ENCODE data around the gene RREB1. TPM values are rescaled to one million over a fixed set of nuclear protein-coding genes. Genes with fewer than 3 reads are reported as not detected.

Gene RREB1
- total RNA-seq, 1 experiment from 2014 or later = 38.4 TPM

DNA sequence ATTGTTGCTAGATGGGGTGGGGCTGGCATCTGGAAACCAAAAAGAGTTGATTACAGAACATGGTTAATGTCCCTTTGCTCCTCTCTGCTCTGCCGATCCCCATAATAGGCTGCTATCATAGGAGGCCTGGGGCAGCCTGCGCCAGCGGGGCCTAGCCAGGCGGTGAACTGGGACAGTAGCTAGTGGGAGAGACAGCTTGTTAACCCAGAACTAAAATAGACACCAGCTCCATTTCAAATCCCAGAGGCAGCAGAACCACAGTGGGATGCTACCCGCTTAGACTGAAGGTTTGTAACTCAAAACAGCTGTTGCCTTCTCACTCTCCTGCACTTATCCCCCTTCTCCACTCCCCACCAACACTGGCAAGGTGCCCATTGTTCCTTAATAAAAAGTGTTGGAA lies 106.7 kb downstream of the RREB1 start:
- Mint-ChIP-seq H3K9me3 (ENCODE audit: low read depth, unreplicated experiment) (no peaks in the 10 kb centered on the region), H3K36me3 (ENCODE audit: insufficient read depth, unreplicated experiment) (peaks cover 31% of the 10 kb centered on the region), H3K27ac (ENCODE audit: unreplicated experiment) (no peak overlapping the region), H3K4me1 (ENCODE audit: low read depth, unreplicated experiment) (peaks cover 18% of the 10 kb centered on the region), H3K4me3 (ENCODE audit: low read depth, unreplicated experiment) (no peak overlapping the region), H3K27me3 (ENCODE audit: unreplicated experiment) (no peaks in the 10 kb centered on the region)
- CTCF ChIA-PET = interaction anchor here (0.6 to 0.9 kb wide), 2 partner anchors 61 to 491 kb away, joined by 3 to 4 read pairs; no protein-coding TSS in a partner anchor
- intact Hi-C loops (cut with micrococcal nuclease; ENCODE audit: unreplicated experiment) = no loop called here
- no peak for DNase-seq
- no TSS peak for BruUV-seq (replicated peaks)
- TF ChIP-seq, protein P1, sequence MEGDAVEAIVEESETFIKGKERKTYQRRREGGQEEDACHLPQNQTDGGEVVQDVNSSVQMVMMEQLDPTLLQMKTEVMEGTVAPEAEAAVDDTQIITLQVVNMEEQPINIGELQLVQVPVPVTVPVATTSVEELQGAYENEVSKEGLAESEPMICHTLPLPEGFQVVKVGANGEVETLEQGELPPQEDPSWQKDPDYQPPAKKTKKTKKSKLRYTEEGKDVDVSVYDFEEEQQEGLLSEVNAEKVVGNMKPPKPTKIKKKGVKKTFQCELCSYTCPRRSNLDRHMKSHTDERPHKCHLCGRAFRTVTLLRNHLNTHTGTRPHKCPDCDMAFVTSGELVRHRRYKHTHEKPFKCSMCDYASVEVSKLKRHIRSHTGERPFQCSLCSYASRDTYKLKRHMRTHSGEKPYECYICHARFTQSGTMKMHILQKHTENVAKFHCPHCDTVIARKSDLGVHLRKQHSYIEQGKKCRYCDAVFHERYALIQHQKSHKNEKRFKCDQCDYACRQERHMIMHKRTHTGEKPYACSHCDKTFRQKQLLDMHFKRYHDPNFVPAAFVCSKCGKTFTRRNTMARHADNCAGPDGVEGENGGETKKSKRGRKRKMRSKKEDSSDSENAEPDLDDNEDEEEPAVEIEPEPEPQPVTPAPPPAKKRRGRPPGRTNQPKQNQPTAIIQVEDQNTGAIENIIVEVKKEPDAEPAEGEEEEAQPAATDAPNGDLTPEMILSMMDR (IDR thresholded peaks at IDR 0.05; ENCODE audit: unreplicated experiment) = no peak

DNA sequence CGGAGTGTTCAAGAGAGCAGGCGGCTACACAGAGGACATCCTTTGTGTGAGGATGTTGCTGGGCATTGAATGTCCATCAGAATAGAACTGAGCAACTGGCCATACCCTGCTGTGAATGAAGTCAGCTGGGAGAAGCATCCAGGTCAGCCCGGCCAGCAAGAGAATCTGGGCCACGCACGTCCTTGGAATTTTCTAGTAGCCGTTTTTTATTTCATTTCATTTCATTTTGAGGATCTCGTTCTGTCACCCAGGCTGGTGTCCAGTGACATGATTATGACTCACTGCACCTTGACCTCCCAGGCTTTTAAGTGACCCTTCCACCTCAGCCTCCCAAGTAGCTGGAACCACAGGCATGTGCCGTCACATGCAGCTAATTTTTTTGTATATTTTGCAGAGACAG lies 107.4 kb downstream of the RREB1 start:
- H3K27ac Mint-ChIP-seq (ENCODE audit: unreplicated experiment) = no peak overlapping the region
- peaks cover 31% of the 10 kb centered on the region for H3K36me3 Mint-ChIP-seq (ENCODE audit: insufficient read depth, unreplicated experiment)
- H3K27me3 Mint-ChIP-seq (ENCODE audit: unreplicated experiment) = no peaks in the 10 kb centered on the region
- H3K9me3 Mint-ChIP-seq (ENCODE audit: low read depth, unreplicated experiment) = no peaks in the 10 kb centered on the region
- CTCF ChIA-PET = interaction anchor here (0.9 kb wide), 1 partner anchor 492 kb away, joined by 3 read pairs; no protein-coding TSS in a partner anchor
- no TSS peak for BruUV-seq (replicated peaks)
- no peak for DNase-seq
- H3K4me1 Mint-ChIP-seq (ENCODE audit: low read depth, unreplicated experiment) = peaks cover 18% of the 10 kb centered on the region
- TF ChIP-seq, protein P1 (IDR thresholded peaks at IDR 0.05; ENCODE audit: unreplicated experiment) = no peak
- no peak overlapping the region for H3K4me3 Mint-ChIP-seq (ENCODE audit: low read depth, unreplicated experiment)
- intact Hi-C loops (cut with micrococcal nuclease; ENCODE audit: unreplicated experiment) = no loop called here

DNA sequence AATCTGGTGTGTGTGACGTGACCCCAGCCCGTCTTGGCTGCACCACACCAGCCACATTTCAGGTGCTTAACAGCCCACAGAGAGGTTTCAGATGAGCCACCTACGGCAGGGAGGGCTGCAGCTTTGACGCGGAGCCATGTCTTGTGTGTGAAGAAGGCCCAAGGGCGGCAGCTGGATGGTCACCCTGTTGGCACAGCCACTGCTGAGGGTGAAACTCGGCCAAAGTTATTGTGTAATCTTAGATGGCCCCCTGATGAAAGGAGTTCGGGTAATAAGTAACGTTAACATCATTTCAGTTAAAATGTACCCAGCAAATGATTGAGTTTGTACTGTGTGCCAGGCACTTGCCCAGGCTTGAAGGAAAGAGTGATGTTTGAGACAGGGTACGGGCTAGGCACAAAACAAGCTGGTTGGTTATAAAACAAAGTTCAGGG lies 108.1 kb downstream of the RREB1 start:
- intact Hi-C loops (cut with micrococcal nuclease; ENCODE audit: unreplicated experiment) = no loop called here
- H3K27me3 Mint-ChIP-seq (ENCODE audit: unreplicated experiment) = no peaks in the 10 kb centered on the region
- TF ChIP-seq, protein P1 (IDR thresholded peaks at IDR 0.05; ENCODE audit: unreplicated experiment) = no peak
- H3K9me3 Mint-ChIP-seq (ENCODE audit: low read depth, unreplicated experiment) = no peaks in the 10 kb centered on the region
- CTCF ChIA-PET = no interaction called here
- H3K27ac Mint-ChIP-seq (ENCODE audit: unreplicated experiment) = no peak overlapping the region
- H3K4me3 Mint-ChIP-seq (ENCODE audit: low read depth, unreplicated experiment) = no peak overlapping the region
- H3K36me3 Mint-ChIP-seq (ENCODE audit: insufficient read depth, unreplicated experiment) = peaks cover 31% of the 10 kb centered on the region
- no TSS peak for BruUV-seq (replicated peaks)
- H3K4me1 Mint-ChIP-seq (ENCODE audit: low read depth, unreplicated experiment) = peaks cover 18% of the 10 kb centered on the region
- no peak for DNase-seq

DNA sequence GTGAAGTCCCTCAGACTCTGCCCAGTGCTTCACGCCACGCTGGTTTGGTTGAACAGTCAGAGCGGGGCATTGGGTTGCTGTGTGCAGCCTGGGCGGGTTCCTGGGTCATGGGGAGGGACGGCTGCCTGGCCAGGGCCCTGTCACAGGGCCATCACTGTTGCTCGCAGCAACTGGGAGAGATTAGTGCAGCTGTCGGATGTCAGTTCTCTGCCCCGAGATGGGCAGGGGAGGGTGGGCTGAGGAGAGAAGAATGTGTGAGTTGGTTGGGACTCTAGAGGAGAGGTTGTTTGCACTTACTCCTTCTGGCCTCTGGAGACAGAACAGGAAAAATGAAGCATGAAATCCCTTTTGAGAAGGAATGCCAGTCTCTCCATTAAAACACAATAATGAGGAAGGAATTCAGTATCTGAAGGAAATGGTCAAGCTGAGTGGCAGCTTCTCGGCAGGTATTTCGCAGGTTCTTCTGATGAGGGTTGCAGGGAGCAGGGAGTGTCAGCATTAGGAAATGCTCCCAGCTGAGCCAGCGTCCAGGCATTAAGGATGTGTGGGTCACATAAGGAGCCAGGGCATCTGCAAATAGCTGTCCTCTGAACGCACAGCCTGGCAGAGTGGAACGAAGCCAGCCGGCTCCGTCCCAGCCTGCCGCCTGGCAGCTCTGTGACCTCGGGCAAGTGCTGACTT lies 109.3 kb downstream of the RREB1 start:
- no TSS peak for BruUV-seq (replicated peaks)
- Mint-ChIP-seq H3K4me1 (ENCODE audit: low read depth, unreplicated experiment) (peaks cover 18% of the 10 kb centered on the region), H3K4me3 (ENCODE audit: low read depth, unreplicated experiment) (no peak overlapping the region), H3K9me3 (ENCODE audit: low read depth, unreplicated experiment) (no peaks in the 10 kb centered on the region), H3K27me3 (ENCODE audit: unreplicated experiment) (no peaks in the 10 kb centered on the region), H3K27ac (ENCODE audit: unreplicated experiment) (no peak overlapping the region), H3K36me3 (ENCODE audit: insufficient read depth, unreplicated experiment) (peaks cover 40% of the 10 kb centered on the region)
- no peak for DNase-seq
- CTCF ChIA-PET = no interaction called here
- intact Hi-C loops (cut with micrococcal nuclease; ENCODE audit: unreplicated experiment) = no loop called here
- TF ChIP-seq, protein P1 (IDR thresholded peaks at IDR 0.05; ENCODE audit: unreplicated experiment) = no peak

All from Calu3 (cell line).